ENCODE results near the gene ZNF507. TPM values are rescaled to one million over a fixed set of nuclear protein-coding genes. Genes with fewer than 3 reads are reported as not detected.
"Not testable (repeated sequence)": the region's sequence is repeated elsewhere in the genome, so short reads cannot be mapped to it uniquely, and the experiment has no call there.

The ZNF507 gene
- total and polyA plus RNA-seq, 9 of the 15 experiments (the other 6 are each of a cell fraction or from before 2014, with no cell fraction given) = 2.9 to 25.0 (median 10.4) TPM

DNA sequence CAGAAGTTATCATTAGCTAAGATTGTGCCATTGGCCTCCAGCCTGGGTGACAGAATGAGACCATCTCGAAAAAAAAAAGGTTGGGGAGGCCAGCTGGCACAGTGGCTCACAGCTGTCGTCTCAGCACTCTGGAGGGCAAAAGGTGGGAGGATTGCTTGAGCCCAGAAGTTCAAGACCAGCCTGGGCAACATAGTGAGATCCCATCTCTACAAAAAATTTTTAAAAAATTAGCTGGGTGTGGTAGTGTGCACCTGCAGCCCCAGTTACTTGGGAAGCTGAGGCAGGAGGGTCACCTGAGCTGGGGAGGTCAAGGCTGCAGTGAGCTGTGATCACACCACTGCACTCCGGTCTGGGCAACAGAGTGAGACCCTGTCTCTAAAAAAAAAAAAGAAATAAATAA lies 78.5 kb downstream of the ZNF507 start:
- BruUV-seq (replicated peaks); FAIRE-seq; H3K9ac ChIP-seq (ENCODE audit: insufficient read depth in 1 of 2, low read depth in 2 of 2, low read length in 2 of 2); H3K27ac ChIP-seq (ENCODE audit: extremely low read depth, low read depth, low read length); H3K9me3 ChIP-seq (replicated peaks; ENCODE audit: control insufficient read depth, insufficient read depth, low read depth, low read length); H3K27me3 ChIP-seq (ENCODE audit: control insufficient read depth in 2 of 2, insufficient read depth in 2 of 2, low read length in 2 of 2); H3K4me3 ChIP-seq; DNase-seq (ENCODE audit: extremely low read depth in 1 of 4, low spot score in 3 of 4); POLR2A ChIA-PET; H4K20me1 ChIP-seq (replicated peaks; ENCODE audit: control insufficient read depth, insufficient read depth, low read length); H3K4me2 ChIP-seq (ENCODE audit: insufficient read depth, low read length); H2AFZ ChIP-seq (ENCODE audit: low read depth, low read length); ATAC-seq; H3K9me1 ChIP-seq (ENCODE audit: control insufficient read depth, insufficient read depth, low read length); CTCF ChIA-PET (ENCODE audit: low intra/inter-chr PET ratio); in situ Hi-C loops (cut with MboI): not testable (repeated sequence)
- TF ChIP-seq ZNF121 (CRISPR knock-in tag; conservative IDR thresholded peaks at IDR 0.05) = peak; percentile 68
- H3K4me1 ChIP-seq (replicated peaks in 1 of 2; ENCODE audit: control insufficient read depth in 2 of 2, insufficient read depth in 2 of 2, low read length in 2 of 2) = peaks cover 22 to 25% of the 10 kb centered on the region in 2 experiments
- peaks cover 46% of the 10 kb centered on the region for H3K36me3 ChIP-seq (ENCODE audit: control insufficient read depth, insufficient read depth, low read length)
- intact Hi-C loops (cut with micrococcal nuclease) = loop anchor here (2.0 kb wide), 1 partner anchor 19 kb away; the partner anchor contains the start of gene DPY19L3
- 100% methylated on average over 3 of the region's 3 CpGs for WGBS (ENCODE audit: insufficient coverage, low coverage, missing lambda C conversion rate)
- H3K79me2 ChIP-seq (ENCODE audit: control insufficient read depth, insufficient read depth, low read length) = peaks cover 17% of the 10 kb centered on the region; the same call in 1 of the 3 replicates

DNA sequence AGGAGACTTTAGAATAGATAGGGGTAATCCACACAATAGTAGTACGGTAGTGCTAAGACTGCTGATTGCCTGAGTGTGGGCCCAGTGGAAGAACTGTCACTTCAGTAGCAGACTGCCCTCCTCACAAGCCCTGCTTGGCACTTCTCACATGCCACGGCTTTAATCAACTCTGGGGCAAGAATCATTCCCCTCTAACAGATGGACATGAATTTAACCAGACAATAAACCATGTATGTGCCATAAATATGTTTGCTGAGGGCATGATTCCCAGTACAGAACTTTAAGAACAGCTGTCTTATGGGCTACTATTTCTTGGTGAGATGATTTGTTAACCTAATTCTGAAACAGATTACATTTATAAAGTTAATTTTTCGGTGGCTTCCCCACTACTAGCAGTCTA lies 82.1 kb downstream of the ZNF507 start:
- DNase-seq (ENCODE audit: extremely low read depth in 1 of 4, low spot score in 3 of 4) = no peak
- no TSS peak for BruUV-seq (replicated peaks)
- no peaks in the 10 kb centered on the region for H3K9me3 ChIP-seq (replicated peaks; ENCODE audit: control insufficient read depth, insufficient read depth, low read depth, low read length)
- no peak for FAIRE-seq
- peaks cover 48% of the 10 kb centered on the region for H3K36me3 ChIP-seq (ENCODE audit: control insufficient read depth, insufficient read depth, low read length)
- peaks cover 12% of the 10 kb centered on the region; the same call in 2 of the 3 replicates for H3K79me2 ChIP-seq (ENCODE audit: control insufficient read depth, insufficient read depth, low read length)
- ChIA-PET POLR2A (no interaction called here), CTCF (ENCODE audit: low intra/inter-chr PET ratio) (no interaction called here)
- in situ Hi-C loops (cut with MboI) (no loop called here), intact Hi-C loops (cut with micrococcal nuclease) (no loop called here)
- no peak for ATAC-seq
- no peak overlapping the region for H3K9ac ChIP-seq (ENCODE audit: insufficient read depth in 1 of 2, low read depth in 2 of 2, low read length in 2 of 2)
- H3K27ac ChIP-seq (ENCODE audit: extremely low read depth, low read depth, low read length) = no peak overlapping the region
- 69% methylated on average over 3 of the region's 3 CpGs for WGBS (ENCODE audit: insufficient coverage, low coverage, missing lambda C conversion rate)
- peaks cover 4 to 7% of the 10 kb centered on the region in 2 experiments; a peak in 4 of 5 replicates for H3K4me1 ChIP-seq (replicated peaks in 1 of 2; ENCODE audit: control insufficient read depth in 2 of 2, insufficient read depth in 2 of 2, low read length in 2 of 2)
- no peak overlapping the region for H3K4me2 ChIP-seq (ENCODE audit: insufficient read depth, low read length)
- H3K27me3 ChIP-seq (ENCODE audit: control insufficient read depth in 2 of 2, insufficient read depth in 2 of 2, low read length in 2 of 2) = no peaks in the 10 kb centered on the region
- no peak overlapping the region for H3K4me3 ChIP-seq
- no peaks in the 10 kb centered on the region for H3K9me1 ChIP-seq (ENCODE audit: control insufficient read depth, insufficient read depth, low read length)
- H2AFZ ChIP-seq (ENCODE audit: low read depth, low read length) = no peak overlapping the region
- no peaks in the 10 kb centered on the region for H4K20me1 ChIP-seq (replicated peaks; ENCODE audit: control insufficient read depth, insufficient read depth, low read length)
- TF ChIP-seq GTF2B (IDR thresholded peaks at IDR 0.05; ENCODE audit: extremely low read depth, insufficient read length) (no peak), ADNP (tag; IDR thresholded peaks at IDR 0.05) (no peak), ZNF445 (CRISPR knock-in tag; IDR thresholded peaks at IDR 0.05; ENCODE audit: low read depth) (no peak), KLF16 (IDR thresholded peaks at IDR 0.05) (no peak), NR2C2 (CRISPR knock-in tag; IDR thresholded peaks at IDR 0.05) (no peak), NR2C2 (tag; IDR thresholded peaks at IDR 0.05) (no peak), SRSF9 (IDR thresholded peaks at IDR 0.05; ENCODE audit: borderline replicate concordance, low read depth, low read length) (no peak), SMARCA4 (IDR thresholded peaks at IDR 0.05) (no peak), FOS (IDR thresholded peaks at IDR 0.05; ENCODE audit: extremely low read depth, insufficient read length) (no peak), THRB (CRISPR knock-in tag; conservative IDR thresholded peaks at IDR 0.05) (no peak), FOSL1 (tag; conservative IDR thresholded peaks at IDR 0.05) (no peak)
- TF ChIP-seq, protein P1, sequence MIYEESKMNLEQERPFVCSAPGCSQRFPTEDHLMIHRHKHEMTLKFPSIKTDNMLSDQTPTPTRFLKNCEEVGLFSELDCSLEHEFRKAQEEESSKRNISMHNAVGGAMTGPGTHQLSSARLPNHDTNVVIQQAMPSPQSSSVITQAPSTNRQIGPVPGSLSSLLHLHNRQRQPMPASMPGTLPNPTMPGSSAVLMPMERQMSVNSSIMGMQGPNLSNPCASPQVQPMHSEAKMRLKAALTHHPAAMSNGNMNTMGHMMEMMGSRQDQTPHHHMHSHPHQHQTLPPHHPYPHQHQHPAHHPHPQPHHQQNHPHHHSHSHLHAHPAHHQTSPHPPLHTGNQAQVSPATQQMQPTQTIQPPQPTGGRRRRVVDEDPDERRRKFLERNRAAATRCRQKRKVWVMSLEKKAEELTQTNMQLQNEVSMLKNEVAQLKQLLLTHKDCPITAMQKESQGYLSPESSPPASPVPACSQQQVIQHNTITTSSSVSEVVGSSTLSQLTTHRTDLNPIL (CRISPR knock-in tag; IDR thresholded peaks at IDR 0.05) = no peak
- TF ChIP-seq, protein P2, sequence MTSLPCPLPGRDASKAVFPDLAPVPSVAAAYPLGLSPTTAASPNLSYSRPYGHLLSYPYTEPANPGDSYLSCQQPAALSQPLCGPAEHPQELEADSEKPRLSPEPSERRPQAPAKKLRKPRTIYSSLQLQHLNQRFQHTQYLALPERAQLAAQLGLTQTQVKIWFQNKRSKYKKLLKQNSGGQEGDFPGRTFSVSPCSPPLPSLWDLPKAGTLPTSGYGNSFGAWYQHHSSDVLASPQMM (CRISPR knock-in tag; IDR thresholded peaks at IDR 0.05) = no peak
